ENCODE data around the gene SCO2. TPM values are rescaled to one million over a fixed set of nuclear protein-coding genes. Genes with fewer than 3 reads are reported as not detected.

The SCO2 gene
- total RNA-seq, 1 donor from 2014 or later, result 2.0 TPM

DNA sequence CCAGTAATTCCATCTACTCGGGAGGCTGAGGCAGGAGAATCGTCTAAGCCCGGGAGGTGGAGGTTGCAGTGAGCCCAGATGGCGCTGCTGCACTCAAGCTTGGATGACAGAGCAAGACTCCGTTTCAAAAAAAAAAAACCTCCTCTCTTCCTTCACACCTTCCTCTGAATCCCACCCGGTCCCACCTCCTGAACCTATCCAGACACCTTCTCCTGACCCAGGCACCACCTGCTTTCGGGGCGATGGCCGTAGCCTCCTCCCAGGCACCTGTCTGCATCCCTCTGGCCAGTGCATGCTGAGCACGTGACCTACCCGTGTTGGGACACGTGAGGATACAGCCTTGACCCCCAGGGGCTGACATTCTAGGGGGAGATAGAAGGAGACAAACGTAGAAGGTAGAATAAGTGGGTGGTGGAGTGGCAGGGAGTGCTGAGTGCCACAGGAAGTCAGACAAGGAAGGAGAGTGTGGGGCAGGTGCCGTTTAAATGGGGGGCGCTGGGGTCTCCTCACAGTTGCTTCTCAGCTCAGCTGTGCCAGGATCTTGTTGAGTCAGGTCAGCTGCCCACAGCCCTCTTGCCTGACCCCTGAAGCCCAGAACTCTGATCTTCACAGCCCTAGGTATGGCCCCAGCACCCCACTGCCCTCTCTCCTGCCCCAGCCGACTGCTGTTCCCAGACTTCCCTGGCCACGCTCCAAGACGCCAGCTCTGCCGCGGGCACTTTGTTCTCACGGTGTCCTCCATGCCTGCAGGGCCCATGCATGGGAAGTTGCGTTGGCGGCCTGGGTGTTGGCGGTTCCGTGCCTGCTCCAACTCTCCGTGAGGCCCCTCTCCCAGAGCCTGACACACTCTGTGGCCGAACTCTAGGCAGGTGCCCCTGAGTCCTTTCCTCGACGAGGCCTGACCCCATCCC, 39.9 kb downstream of the SCO2 start:
- no peak for DNase-seq (ENCODE audit: extremely low spot score, unreplicated experiment)
- Mint-ChIP-seq H3K36me3 (no peaks in the 10 kb centered on the region), H3K9me3 (no peaks in the 10 kb centered on the region), H3K4me1 (ENCODE audit: unreplicated experiment) (peaks cover 5% of the 10 kb centered on the region), H3K27me3 (peaks cover 12% of the 10 kb centered on the region), H3K4me3 (no peak overlapping the region), H3K27ac (peak overlapping the region; percentile 18)
- TF ChIP-seq, protein P1, sequence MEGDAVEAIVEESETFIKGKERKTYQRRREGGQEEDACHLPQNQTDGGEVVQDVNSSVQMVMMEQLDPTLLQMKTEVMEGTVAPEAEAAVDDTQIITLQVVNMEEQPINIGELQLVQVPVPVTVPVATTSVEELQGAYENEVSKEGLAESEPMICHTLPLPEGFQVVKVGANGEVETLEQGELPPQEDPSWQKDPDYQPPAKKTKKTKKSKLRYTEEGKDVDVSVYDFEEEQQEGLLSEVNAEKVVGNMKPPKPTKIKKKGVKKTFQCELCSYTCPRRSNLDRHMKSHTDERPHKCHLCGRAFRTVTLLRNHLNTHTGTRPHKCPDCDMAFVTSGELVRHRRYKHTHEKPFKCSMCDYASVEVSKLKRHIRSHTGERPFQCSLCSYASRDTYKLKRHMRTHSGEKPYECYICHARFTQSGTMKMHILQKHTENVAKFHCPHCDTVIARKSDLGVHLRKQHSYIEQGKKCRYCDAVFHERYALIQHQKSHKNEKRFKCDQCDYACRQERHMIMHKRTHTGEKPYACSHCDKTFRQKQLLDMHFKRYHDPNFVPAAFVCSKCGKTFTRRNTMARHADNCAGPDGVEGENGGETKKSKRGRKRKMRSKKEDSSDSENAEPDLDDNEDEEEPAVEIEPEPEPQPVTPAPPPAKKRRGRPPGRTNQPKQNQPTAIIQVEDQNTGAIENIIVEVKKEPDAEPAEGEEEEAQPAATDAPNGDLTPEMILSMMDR (conservative IDR thresholded peaks at IDR 0.05), result no peak

DNA sequence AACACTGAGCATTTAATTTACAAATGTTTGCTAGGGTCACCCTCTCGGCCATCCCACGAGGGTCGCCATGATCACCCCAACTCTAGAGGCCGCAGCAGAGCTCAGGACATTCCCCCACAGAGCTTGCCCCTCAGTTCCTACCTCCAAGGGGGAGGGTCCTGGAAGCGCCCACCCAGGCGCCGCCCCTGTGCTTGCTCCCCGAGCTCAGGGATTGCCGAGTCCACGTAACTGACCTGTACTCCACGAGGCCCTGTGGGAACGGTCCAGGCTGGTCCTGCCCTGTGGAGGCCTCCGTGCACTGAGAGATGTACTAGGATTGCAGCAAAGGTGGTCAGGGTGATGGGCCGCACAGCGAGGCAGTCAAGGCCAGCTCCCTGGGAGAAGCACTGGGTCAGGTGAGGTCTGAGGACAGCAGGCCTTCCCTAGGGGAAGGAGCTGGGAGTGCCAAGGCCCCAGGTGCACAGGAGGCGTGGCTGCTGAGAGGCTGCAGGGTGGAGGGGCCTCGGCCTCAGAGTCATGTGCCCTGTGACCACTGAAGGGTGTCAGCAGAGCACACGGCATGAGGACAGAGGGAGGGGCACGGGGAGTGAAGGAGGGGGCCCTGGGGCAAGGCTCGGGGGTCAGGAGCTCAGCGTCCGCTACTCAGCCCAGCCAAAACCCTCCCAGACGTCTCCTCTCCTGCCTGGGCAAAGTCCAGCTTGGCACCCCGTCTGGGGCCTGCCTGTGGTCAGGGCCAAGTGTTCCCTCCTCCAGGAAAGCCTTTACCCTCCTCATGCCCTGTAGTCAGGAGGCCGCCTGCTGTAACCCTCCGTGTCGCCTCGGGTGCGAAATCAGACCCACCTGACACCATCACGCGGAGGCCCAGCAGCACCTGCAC, 41.2 kb downstream of the SCO2 start:
- DNase-seq (ENCODE audit: extremely low spot score, unreplicated experiment), result no peak
- Mint-ChIP-seq H3K36me3 (no peaks in the 10 kb centered on the region), H3K9me3 (no peaks in the 10 kb centered on the region), H3K27me3 (peaks cover 25% of the 10 kb centered on the region), H3K4me1 (ENCODE audit: unreplicated experiment) (peaks cover 5% of the 10 kb centered on the region), H3K4me3 (no peak overlapping the region), H3K27ac (no peak overlapping the region)
- TF ChIP-seq, protein P1 (conservative IDR thresholded peaks at IDR 0.05), result no peak

DNA sequence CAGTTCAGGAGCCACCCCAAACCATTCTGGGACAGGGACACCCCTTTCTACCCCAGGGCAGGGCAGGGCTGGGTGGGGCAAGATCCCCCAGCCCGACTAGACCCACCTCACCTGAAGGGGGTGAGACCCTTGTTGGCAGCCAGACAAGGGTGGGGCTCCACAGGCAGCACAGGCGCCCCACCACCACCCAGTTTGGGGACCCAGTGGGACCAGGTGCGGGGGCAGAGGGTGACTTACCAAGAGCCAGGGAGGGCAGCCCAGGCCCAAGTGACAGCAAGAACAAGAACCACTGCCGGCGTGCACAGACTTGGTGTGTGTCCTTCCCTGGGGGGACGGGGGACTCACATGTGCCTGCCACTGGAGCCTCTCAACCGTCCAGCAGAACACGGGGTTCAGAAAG, 41.8 kb downstream of the SCO2 start:
- peaks cover 31% of the 10 kb centered on the region for H3K27me3 Mint-ChIP-seq
- H3K9me3 Mint-ChIP-seq, result no peaks in the 10 kb centered on the region

DNA sequence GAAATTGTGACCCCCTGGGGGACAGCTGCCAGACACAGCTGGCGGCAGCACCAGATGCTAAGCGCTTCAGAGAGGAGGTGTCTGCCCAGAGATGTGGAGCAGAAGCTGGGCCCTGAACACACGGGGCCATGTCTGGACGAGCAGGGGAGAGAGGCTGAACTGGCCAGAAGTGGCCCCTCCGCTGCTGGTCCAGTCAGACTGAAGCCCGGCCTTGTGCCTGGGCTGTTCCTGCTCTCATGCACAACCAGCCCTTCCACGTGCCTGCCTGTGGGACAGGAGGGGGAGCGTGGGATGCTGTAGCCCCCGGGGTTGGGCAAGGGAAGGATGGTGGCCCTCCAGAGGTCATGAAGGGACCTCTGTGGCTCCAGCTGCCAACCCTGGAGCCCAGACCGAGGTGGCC, 42.3 kb downstream of the SCO2 start:
- DNase-seq (ENCODE audit: extremely low spot score, unreplicated experiment), result no peak
- TF ChIP-seq, protein P1 (conservative IDR thresholded peaks at IDR 0.05), result no peak
- peaks cover 35% of the 10 kb centered on the region for H3K27me3 Mint-ChIP-seq
- H3K27ac Mint-ChIP-seq, result no peak overlapping the region
- no peak overlapping the region for H3K4me3 Mint-ChIP-seq
- peaks cover 5% of the 10 kb centered on the region for H3K4me1 Mint-ChIP-seq (ENCODE audit: unreplicated experiment)
- H3K9me3 Mint-ChIP-seq, result no peaks in the 10 kb centered on the region
- H3K36me3 Mint-ChIP-seq, result no peaks in the 10 kb centered on the region

More for the DNA sequence above, 41.8 kb downstream of the SCO2 start:
- no peak overlapping the region for H3K4me3 Mint-ChIP-seq
- DNase-seq (ENCODE audit: extremely low spot score, unreplicated experiment), result no peak
- no peak overlapping the region for H3K27ac Mint-ChIP-seq
- no peaks in the 10 kb centered on the region for H3K36me3 Mint-ChIP-seq
- TF ChIP-seq, protein P1 (conservative IDR thresholded peaks at IDR 0.05), result no peak
- peaks cover 5% of the 10 kb centered on the region for H3K4me1 Mint-ChIP-seq (ENCODE audit: unreplicated experiment)

DNA sequence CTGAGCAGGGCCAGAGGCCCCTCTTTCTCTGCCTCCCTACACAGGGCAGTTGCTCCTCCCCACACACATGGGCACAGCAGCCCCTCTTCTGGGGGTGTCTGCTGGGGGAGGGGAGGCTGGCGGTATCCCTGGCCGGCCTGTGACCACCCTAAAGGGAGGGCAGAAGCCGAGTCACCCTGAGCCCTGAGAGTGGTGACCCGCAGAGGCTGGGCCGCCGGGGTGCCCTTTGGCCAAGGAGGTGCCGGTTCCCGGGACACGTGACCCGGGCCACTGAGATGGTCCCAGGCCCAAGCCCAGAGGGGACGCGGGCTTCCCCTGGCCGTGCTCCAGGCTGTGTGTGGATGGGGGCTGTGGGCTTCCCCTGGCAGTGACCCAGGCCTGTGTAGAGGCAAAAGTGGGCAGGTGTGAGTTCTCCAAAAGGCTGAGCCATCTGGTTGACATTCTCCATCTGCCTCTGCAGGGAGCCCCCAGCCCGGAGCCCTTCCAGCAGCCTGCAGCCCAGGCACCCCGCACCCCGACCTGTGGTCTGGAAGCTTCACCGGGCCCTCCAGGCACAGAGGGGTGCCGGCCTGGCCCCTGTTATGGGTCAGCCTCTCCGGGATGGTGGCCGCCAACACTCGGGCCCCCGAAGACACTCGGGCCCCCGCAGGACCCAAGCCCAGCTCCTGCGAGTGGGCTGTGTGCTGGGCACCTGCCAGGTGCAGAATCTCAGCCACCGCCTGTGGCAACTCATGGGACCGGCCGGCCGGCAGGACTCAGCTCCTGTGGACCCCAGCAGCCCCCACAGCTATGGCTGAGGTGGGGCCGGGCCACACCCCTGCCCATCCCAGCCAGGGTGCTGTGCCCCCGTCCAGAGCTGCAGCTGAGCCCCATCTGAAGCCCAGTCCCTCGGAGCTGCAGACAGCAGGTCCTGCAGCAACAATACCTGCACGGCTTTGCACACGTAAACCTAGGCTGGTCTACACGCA, 43.0 kb downstream of the SCO2 start:
- peak overlapping the region; percentile 79 for H3K4me3 Mint-ChIP-seq
- H3K9me3 Mint-ChIP-seq, result no peaks in the 10 kb centered on the region
- no peaks in the 10 kb centered on the region for H3K36me3 Mint-ChIP-seq
- TF ChIP-seq, protein P1 (conservative IDR thresholded peaks at IDR 0.05), result no peak
- H3K4me1 Mint-ChIP-seq (ENCODE audit: unreplicated experiment), result peaks cover 6% of the 10 kb centered on the region
- H3K27me3 Mint-ChIP-seq, result peaks cover 37% of the 10 kb centered on the region
- no peak overlapping the region for H3K27ac Mint-ChIP-seq
- no peak for DNase-seq (ENCODE audit: extremely low spot score, unreplicated experiment)

Measured in type B pancreatic cell (in vitro differentiated cells).